Fibroblast of the conjunctiva (primary cell): ENCODE data around the gene ATP8A2.

Experiments used
- DNase-seq: peaks from one replicate; pipeline ENCODE4 v3.0.0-alpha.2; 2010; ENCODE audit warnings: low read depth

Gene ATP8A2

GRCh38 chr13:26015271-26016125, 643.7 kb downstream of the ATP8A2 start:
- DNase-seq, result no peak

GRCh38 chr13:26016189-26016588, 644.4 kb downstream of the ATP8A2 start:
- no peak for DNase-seq

GRCh38 chr13:26017196-26017921, 645.6 kb downstream of the ATP8A2 start:
- DNase-seq, result no peak

- no peak for DNase-seq
Observed at GRCh38 chr13:26017932-26018665, 646.3 kb downstream of the ATP8A2 start.

- no peak for DNase-seq
Observed at GRCh38 chr13:26019251-26019650, 647.5 kb downstream of the ATP8A2 start.

- no peak for DNase-seq
Observed at GRCh38 chr13:26019881-26020870, 648.4 kb downstream of the ATP8A2 start.

- no peak for DNase-seq
Observed at GRCh38 chr13:26020891-26021290, 649.1 kb downstream of the ATP8A2 start.

GRCh38 chr13:26021516-26021915, 649.7 kb downstream of the ATP8A2 start:
- DNase-seq, result no peak

- no peak for DNase-seq
Observed at GRCh38 chr13:26021956-26022355, 650.2 kb downstream of the ATP8A2 start.

GRCh38 chr13:26022538-26023292, 650.9 kb downstream of the ATP8A2 start:
- peak; percentile 4 for DNase-seq

- no peak for DNase-seq
Observed at GRCh38 chr13:26024558-26024957, 652.8 kb downstream of the ATP8A2 start.

GRCh38 chr13:26025196-26025595, 653.4 kb downstream of the ATP8A2 start:
- no peak for DNase-seq

GRCh38 chr13:26025771-26026170, 654.0 kb downstream of the ATP8A2 start:
- DNase-seq, result no peak

GRCh38 chr13:26026211-26026610, 654.4 kb downstream of the ATP8A2 start:
- DNase-seq, result no peak

GRCh38 chr13:26029581-26030136, 657.9 kb downstream of the ATP8A2 start:
- no peak for DNase-seq

- DNase-seq, result no peak
Observed at GRCh38 chr13:26030331-26030730, 658.6 kb downstream of the ATP8A2 start.

- DNase-seq, result no peak
Observed at GRCh38 chr13:26034018-26034417, 662.2 kb downstream of the ATP8A2 start.

- no peak for DNase-seq
Observed at GRCh38 chr13:26036383-26036782, 664.6 kb downstream of the ATP8A2 start.

- DNase-seq, result no peak
Observed at GRCh38 chr13:26037302-26037701, 665.5 kb downstream of the ATP8A2 start.

- no peak for DNase-seq
Observed at GRCh38 chr13:26038931-26039475, 667.2 kb downstream of the ATP8A2 start.
